ENCODE measurements around the gene TMEM79. TPM values are rescaled to one million over a fixed set of nuclear protein-coding genes. Genes with fewer than 3 reads are reported as not detected.
A peak's percentile ranks its signal among the peaks of the same experiment; 100 is the strongest.

TMEM79 gene, protein sequence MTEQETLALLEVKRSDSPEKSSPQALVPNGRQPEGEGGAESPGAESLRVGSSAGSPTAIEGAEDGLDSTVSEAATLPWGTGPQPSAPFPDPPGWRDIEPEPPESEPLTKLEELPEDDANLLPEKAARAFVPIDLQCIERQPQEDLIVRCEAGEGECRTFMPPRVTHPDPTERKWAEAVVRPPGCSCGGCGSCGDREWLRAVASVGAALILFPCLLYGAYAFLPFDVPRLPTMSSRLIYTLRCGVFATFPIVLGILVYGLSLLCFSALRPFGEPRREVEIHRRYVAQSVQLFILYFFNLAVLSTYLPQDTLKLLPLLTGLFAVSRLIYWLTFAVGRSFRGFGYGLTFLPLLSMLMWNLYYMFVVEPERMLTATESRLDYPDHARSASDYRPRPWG
- total RNA-seq: 10 to 100 TPM in 1 of 4 donors, 1 to 10 TPM in 3; 2.0 to 13.1 (median 3.9) TPM

DNA sequence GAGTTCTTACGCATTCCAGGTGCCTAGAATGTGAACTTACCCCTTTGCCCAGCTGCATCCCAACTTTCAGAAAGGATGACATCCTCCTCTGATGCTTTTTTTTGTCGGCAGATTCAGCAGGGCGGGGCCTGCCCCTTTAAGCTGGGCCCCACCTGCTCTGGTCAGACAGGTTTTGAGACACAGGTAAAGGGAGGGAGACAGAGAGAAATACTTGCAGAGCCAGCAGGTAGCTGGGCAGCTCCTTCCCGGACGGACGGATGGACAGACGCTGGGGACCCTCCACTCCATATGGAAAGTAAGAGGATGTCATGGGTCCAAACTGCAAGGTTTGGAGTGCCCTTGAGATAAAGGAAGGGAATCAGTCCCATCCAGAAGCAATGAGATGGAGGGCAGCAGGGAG, at the start of gene TMEM79:
TSS of gene TMEM79 (plus strand) at position 214 of the 400 bp plus-strand sequence. CDS start 902 bp downstream, outside the sequence.
- H3K9me3 ChIP-seq: no peaks in the 10 kb centered on the region
- 56 to 65% methylated on average over 2 to 7 of the region's 7 CpGs for WGBS, 2 donors (ENCODE audit: low coverage in 1 of 2)
- H3K36me3 ChIP-seq: no peaks in the 10 kb centered on the region
- in situ Hi-C loops (cut with MboI; ENCODE audit: low pct_ligation_motif_present in 1 of 4, low pct_unique_long_range_greater_than_20kb in 1 of 4, low sequenced_read_pairs in 3 of 4) (no loop called here), intact Hi-C loops (cut with DNase I; ENCODE audit: low total_unique reads) (no loop called here)
- H3K27ac ChIP-seq: peak within 1 kb of the TSS; percentile 90 to 95 (median 92)
- H3K27me3 ChIP-seq: no peaks in the 10 kb centered on the region
- H3K4me3 ChIP-seq: peak within 1 kb of the TSS; percentile 25 to 90 (median 82)
- peaks cover 8 to 39% (median 21%) of the 10 kb centered on the region in 4 donors for H3K4me1 ChIP-seq
- DNase-seq: peak; percentile 40
- TF ChIP-seq POLR2A (IDR thresholded peaks at IDR 0.05) (no peak), POLR2AphosphoS5 (IDR thresholded peaks at IDR 0.05) (no peak), EP300 (IDR thresholded peaks at IDR 0.05; ENCODE audit: low read depth) (no peak)
- TF ChIP-seq, protein P1, sequence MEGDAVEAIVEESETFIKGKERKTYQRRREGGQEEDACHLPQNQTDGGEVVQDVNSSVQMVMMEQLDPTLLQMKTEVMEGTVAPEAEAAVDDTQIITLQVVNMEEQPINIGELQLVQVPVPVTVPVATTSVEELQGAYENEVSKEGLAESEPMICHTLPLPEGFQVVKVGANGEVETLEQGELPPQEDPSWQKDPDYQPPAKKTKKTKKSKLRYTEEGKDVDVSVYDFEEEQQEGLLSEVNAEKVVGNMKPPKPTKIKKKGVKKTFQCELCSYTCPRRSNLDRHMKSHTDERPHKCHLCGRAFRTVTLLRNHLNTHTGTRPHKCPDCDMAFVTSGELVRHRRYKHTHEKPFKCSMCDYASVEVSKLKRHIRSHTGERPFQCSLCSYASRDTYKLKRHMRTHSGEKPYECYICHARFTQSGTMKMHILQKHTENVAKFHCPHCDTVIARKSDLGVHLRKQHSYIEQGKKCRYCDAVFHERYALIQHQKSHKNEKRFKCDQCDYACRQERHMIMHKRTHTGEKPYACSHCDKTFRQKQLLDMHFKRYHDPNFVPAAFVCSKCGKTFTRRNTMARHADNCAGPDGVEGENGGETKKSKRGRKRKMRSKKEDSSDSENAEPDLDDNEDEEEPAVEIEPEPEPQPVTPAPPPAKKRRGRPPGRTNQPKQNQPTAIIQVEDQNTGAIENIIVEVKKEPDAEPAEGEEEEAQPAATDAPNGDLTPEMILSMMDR (IDR thresholded peaks at IDR 0.05): no peak

DNA sequence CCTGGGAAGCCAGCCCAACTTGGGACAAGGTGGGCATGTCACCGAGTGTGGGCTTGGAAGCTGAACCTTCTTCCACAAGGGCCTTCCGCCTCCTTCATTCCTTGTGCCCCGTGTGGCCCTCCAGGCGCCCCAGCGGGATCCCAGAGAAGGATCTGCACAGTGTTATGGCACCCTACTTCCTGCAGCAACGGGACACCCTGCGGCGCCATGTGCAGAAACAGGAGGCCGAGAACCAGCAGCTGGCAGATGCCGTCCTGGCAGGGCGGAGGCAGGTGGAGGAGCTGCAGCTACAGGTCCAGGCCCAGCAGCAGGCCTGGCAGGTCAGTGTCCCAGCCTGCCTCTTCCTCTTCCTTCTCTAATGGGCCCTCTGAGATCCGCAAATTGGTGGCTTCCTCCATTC, 48.0 kb upstream of the TMEM79 start:
- in situ Hi-C loops (cut with MboI; ENCODE audit: low pct_ligation_motif_present in 1 of 4, low pct_unique_long_range_greater_than_20kb in 1 of 4, low sequenced_read_pairs in 3 of 4) (no loop called here), intact Hi-C loops (cut with DNase I; ENCODE audit: low total_unique reads) (no loop called here)
- peaks cover 0 to 34% (median 13%) of the 10 kb centered on the region in 4 donors for H3K36me3 ChIP-seq
- H3K27me3 ChIP-seq: no peaks in the 10 kb centered on the region
- no peak overlapping the region for H3K27ac ChIP-seq
- WGBS, 2 donors (ENCODE audit: low coverage in 1 of 2): 95% methylated on average over 12 of the region's 12 CpGs; no CpG with 5 or more reads in 1 of the 2 donors
- TF ChIP-seq POLR2A (IDR thresholded peaks at IDR 0.05) (no peak), POLR2AphosphoS5 (IDR thresholded peaks at IDR 0.05) (no peak), EP300 (IDR thresholded peaks at IDR 0.05; ENCODE audit: low read depth) (no peak)
- TF ChIP-seq, protein P1 (IDR thresholded peaks at IDR 0.05): no peak
- no peak for DNase-seq
- H3K4me3 ChIP-seq: no peak overlapping the region
- H3K4me1 ChIP-seq: no peaks in the 10 kb centered on the region
- no peaks in the 10 kb centered on the region for H3K9me3 ChIP-seq

DNA sequence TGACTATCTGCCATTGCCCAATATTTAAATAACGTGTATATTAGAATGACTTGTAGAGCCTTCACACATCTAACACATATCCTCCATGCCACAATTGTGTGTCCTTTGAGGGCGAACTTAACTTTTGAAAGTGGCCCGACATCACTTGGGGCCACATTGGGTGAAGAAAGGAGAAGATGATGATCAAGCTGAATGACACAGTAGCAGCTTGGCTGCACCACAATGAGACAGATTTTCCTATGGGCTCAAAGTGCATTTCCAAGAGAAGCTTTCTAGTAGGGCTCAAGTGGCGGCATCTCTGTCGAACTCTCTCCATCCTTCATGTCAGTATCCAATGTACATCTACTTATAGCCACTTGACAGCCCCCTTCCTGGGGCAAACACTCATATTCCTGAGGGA, 45.9 kb upstream of the TMEM79 start:
- H3K4me1 ChIP-seq: no peaks in the 10 kb centered on the region
- WGBS, 2 donors (ENCODE audit: low coverage in 1 of 2): 92 to 94% methylated on average over 5 of the region's 5 CpGs
- H3K27me3 ChIP-seq: no peaks in the 10 kb centered on the region
- TF ChIP-seq POLR2AphosphoS5 (IDR thresholded peaks at IDR 0.05) (no peak), EP300 (IDR thresholded peaks at IDR 0.05; ENCODE audit: low read depth) (no peak), POLR2A (IDR thresholded peaks at IDR 0.05) (no peak)
- TF ChIP-seq, protein P1 (IDR thresholded peaks at IDR 0.05): no peak
- intact Hi-C loops (cut with DNase I; ENCODE audit: low total_unique reads) (no loop called here), in situ Hi-C loops (cut with MboI; ENCODE audit: low pct_ligation_motif_present in 1 of 4, low pct_unique_long_range_greater_than_20kb in 1 of 4, low sequenced_read_pairs in 3 of 4) (no loop called here)
- peaks cover 0 to 34% (median 13%) of the 10 kb centered on the region in 4 donors for H3K36me3 ChIP-seq
- DNase-seq: no peak
- H3K4me3 ChIP-seq: no peak overlapping the region
- no peak overlapping the region for H3K27ac ChIP-seq
- no peaks in the 10 kb centered on the region for H3K9me3 ChIP-seq

DNA sequence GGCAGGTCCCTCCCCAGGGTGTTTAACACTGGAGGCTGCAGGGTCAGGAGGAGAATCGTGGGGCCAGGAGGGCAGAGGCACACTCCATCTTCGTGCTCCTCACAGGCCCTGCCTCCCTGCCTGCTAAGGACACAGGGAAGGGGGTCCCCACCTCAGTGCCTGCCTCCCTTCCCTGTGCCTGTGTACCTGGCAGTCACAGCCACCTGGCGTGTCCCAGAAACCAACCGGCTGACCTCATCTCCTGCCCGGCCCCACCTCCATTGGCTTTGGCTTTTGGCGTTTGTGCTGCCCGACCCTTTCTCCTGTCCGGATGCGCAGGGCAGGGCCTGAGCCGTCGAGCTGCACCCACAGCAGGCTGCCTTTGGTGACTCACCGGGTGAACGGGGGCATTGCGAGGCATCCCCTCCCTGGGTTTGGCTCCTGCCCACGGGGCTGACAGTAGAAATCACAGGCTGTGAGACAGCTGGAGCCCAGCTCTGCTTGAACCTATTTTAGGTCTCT, 42.8 kb upstream of the TMEM79 start:
- no peak for DNase-seq
- WGBS, 2 donors (ENCODE audit: low coverage in 1 of 2): 65% methylated on average over 15 of the region's 15 CpGs; no CpG with 5 or more reads in 1 of the 2 donors
- peaks cover 0 to 14% (median 3%) of the 10 kb centered on the region in 4 donors for H3K36me3 ChIP-seq

More for the DNA sequence above, 42.8 kb upstream of the TMEM79 start:
- Histone ChIP-seq H3K9me3 (no peaks in the 10 kb centered on the region), H3K27me3 (peaks cover 23% of the 10 kb centered on the region), H3K27ac (no peak overlapping the region), H3K4me1 (peaks cover 10 to 14% (median 12%) of the 10 kb centered on the region in 4 donors), H3K4me3 (no peak overlapping the region)
- TF ChIP-seq POLR2AphosphoS5 (IDR thresholded peaks at IDR 0.05): no peak
- TF ChIP-seq POLR2A (IDR thresholded peaks at IDR 0.05): no peak
- TF ChIP-seq EP300 (IDR thresholded peaks at IDR 0.05; ENCODE audit: low read depth): no peak
- TF ChIP-seq, protein P1 (IDR thresholded peaks at IDR 0.05): no peak
- in situ Hi-C loops (cut with MboI; ENCODE audit: low pct_ligation_motif_present in 1 of 4, low pct_unique_long_range_greater_than_20kb in 1 of 4, low sequenced_read_pairs in 3 of 4): no loop called here
- intact Hi-C loops (cut with DNase I; ENCODE audit: low total_unique reads): no loop called here
